Smooth muscle cell (in vitro differentiated cells): ENCODE data around the gene TTLL10. TPM values are rescaled to one million over a fixed set of nuclear protein-coding genes. Genes with fewer than 3 reads are reported as not detected.

ENCODE experiments used
- DNase-seq: peaks from one replicate; lab custom pipeline; 2025; ENCODE audit not compliant: unreplicated experiment; lab: John Stamatoyannopoulos, UW
- H2AFZ ChIP-seq: fragments of 200-600 bp; sonication (generic); 2 replicates; pipeline ENCODE4 v1.6.0; 2016; ENCODE audit warnings: antibody characterized with exemption, low read depth, mild to moderate bottlenecking
- H3F3A ChIP-seq: fragments of 200-600 bp; sonication (generic); 2 replicates; pipeline ENCODE4 v1.6.0; 2017; ENCODE audit warnings: antibody characterized with exemption, low read depth
- H3K27ac ChIP-seq: fragments of 200-600 bp; sonication (generic); 2 replicates; pipeline ENCODE4 v1.5.1; 2016; ENCODE audit warnings: low read depth, mild to moderate bottlenecking
- H3K27me3 ChIP-seq: fragments of 200-600 bp; sonication (generic); 2 replicates; pipeline ENCODE4 v1.6.1; 2016; ENCODE audit warnings: low read depth, mild to moderate bottlenecking
- H3K36me3 ChIP-seq: fragments of 200-600 bp; sonication (generic); 2 replicates; pipeline ENCODE4 v1.5.1; 2016; ENCODE audit warnings: low read depth
- H3K4me1 ChIP-seq: fragments of 200-600 bp; sonication (generic); 2 replicates; pipeline ENCODE4 v1.5.1; 2016; ENCODE audit warnings: low read depth
- H3K4me2 ChIP-seq: fragments of 200-600 bp; sonication (generic); 2 replicates; pipeline ENCODE4 v1.6.0; 2016; ENCODE audit warnings: mild to moderate bottlenecking
- H3K4me3 ChIP-seq: fragments of 200-600 bp; sonication (generic); 2 replicates; pipeline ENCODE4 v1.5.1; 2016; ENCODE audit warnings: mild to moderate bottlenecking
- H3K79me2 ChIP-seq: fragments of 200-600 bp; sonication (generic); 2 replicates; pipeline ENCODE4 v1.6.0; 2016; ENCODE audit warnings: low read depth, mild to moderate bottlenecking
- H3K9ac ChIP-seq: fragments of 200-600 bp; sonication (generic); 2 replicates; pipeline ENCODE4 v1.6.0; 2016; ENCODE audit warnings: low read depth
- H3K9me3 ChIP-seq: fragments of 200-600 bp; sonication (generic); replicated peaks from 2 replicates; pipeline ENCODE4 v1.5.1; 2016; ENCODE audit warnings: low read depth
- H4K20me1 ChIP-seq: fragments of 200-600 bp; sonication (generic); 2 replicates; pipeline ENCODE4 v1.6.0; 2016; ENCODE audit warnings: low read depth
- WGBS: methylation state at CpG from one replicate; pipeline ENCODE4 v1.1.7; 2016; ENCODE audit warnings: low lambda C conversion rate; 5-methylcytosine and 5-hydroxymethylcytosine counted together
- polyA plus RNA-seq: library from polyadenylated mRNA; unstranded; fragments of >200 nt; fragmentation: Nextera tagmentation; extraction: Ambion mirVana; gene quantifications from 2 replicates; pipeline ENCODE4 v1.2.1, GENCODE V29; 2016
- total RNA-seq: library from RNA; depleted of rRNA; stranded (reverse); fragments of >200 nt; gene quantifications from 2 replicates; pipeline ENCODE4 v1.2.3, GENCODE V29; 2014
- TF ChIP-seq, protein P1 (sequence below): fragments of 200-600 bp; sonication (generic); IDR thresholded peaks from 2 replicates; pipeline ENCODE4 v1.5.1; 2017; ENCODE audit warnings: borderline replicate concordance, mild to moderate bottlenecking, antibody characterized with exemption; ENCODE audit not compliant: insufficient read depth, poor library complexity, severe bottlenecking

The TTLL10 gene, protein sequence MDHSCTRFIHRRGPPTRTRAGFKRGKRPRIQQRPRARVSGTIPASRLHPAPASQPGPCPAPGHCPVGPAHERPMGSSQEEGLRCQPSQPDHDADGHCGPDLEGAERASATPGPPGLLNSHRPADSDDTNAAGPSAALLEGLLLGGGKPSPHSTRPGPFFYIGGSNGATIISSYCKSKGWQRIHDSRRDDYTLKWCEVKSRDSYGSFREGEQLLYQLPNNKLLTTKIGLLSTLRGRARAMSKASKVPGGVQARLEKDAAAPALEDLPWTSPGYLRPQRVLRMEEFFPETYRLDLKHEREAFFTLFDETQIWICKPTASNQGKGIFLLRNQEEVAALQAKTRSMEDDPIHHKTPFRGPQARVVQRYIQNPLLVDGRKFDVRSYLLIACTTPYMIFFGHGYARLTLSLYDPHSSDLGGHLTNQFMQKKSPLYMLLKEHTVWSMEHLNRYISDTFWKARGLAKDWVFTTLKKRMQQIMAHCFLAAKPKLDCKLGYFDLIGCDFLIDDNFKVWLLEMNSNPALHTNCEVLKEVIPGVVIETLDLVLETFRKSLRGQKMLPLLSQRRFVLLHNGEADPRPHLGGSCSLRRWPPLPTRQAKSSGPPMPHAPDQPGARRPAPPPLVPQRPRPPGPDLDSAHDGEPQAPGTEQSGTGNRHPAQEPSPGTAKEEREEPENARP
- total RNA-seq, result not detected in 2 replicates
- 0.45 TPM in 1 of 2 replicates, not detected in the other for polyA plus RNA-seq

DNA sequence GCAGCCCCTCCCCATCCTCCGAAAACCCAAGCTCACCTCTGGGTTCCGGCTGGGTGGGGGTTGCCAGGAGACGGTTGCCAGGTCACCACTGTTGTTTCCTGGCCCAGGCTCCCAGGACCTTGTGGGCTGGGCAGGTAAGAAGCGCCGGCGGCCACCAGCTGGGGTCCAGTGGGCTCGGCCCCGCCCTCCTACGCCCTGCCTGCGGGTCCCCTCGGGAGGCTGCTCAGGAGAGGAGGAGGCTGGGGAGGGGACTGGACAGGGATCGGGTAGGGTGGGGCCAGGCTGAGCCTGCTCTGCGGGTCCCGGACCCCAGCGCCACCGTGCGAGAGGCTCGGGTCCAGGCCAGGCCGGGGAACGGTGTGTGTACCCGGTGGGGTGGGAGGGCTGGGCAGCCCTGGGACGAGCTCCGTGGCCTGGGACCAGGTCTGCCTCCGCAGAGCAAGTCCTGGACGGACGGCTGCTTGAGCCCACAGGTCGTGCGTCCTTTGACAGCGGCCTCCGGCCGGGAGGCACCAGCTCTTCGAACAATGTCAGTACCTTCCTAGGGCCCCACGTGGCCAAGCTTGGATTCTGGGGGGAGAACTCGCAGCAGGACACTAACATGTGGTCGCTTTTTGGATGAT is at the start of gene TTLL10:
TTLL10 (plus strand) TSS at position 88 of the 623 bp plus-strand sequence. CDS start 5,336 bp downstream, outside the sequence.
- TF ChIP-seq, protein P1, sequence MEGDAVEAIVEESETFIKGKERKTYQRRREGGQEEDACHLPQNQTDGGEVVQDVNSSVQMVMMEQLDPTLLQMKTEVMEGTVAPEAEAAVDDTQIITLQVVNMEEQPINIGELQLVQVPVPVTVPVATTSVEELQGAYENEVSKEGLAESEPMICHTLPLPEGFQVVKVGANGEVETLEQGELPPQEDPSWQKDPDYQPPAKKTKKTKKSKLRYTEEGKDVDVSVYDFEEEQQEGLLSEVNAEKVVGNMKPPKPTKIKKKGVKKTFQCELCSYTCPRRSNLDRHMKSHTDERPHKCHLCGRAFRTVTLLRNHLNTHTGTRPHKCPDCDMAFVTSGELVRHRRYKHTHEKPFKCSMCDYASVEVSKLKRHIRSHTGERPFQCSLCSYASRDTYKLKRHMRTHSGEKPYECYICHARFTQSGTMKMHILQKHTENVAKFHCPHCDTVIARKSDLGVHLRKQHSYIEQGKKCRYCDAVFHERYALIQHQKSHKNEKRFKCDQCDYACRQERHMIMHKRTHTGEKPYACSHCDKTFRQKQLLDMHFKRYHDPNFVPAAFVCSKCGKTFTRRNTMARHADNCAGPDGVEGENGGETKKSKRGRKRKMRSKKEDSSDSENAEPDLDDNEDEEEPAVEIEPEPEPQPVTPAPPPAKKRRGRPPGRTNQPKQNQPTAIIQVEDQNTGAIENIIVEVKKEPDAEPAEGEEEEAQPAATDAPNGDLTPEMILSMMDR, result no peak
- no peak for DNase-seq

DNA sequence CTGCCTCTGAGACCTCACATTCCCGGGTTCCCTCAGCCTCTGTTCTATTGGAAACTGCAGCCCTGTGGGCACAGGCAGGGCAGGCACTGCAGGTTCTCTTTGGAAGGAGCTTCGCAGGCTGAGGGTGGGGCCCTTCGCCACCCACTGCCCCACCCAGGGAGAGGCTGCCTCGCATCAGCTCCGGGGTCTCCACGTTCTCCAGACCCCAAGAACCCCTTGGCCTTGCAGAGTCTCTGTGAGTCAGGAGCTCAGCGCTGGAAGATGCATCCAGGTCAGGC is 49.2 kb upstream of the TTLL10 start:
- TF ChIP-seq, protein P1, result no peak
- no peaks in the 10 kb centered on the region for H3K79me2 ChIP-seq
- no peaks in the 10 kb centered on the region for H3K36me3 ChIP-seq
- H2AFZ ChIP-seq, result no peak overlapping the region
- no peak overlapping the region for H3K4me2 ChIP-seq
- no peaks in the 10 kb centered on the region for H3F3A ChIP-seq
- H3K9ac ChIP-seq, result no peak overlapping the region
- DNase-seq, result no peak
- WGBS, result 94% methylated on average over 7 of the region's 7 CpGs
- H3K4me1 ChIP-seq, result no peaks in the 10 kb centered on the region
- no peaks in the 10 kb centered on the region for H3K9me3 ChIP-seq
- no peak overlapping the region for H3K4me3 ChIP-seq
- H3K27me3 ChIP-seq, result no peaks in the 10 kb centered on the region
- H3K27ac ChIP-seq, result no peak overlapping the region
- no peaks in the 10 kb centered on the region for H4K20me1 ChIP-seq

More for the DNA sequence above, at the start of gene TTLL10:
- Histone ChIP-seq H3K9ac (no peak within 1 kb of the TSS), H3K27ac (no peak within 1 kb of the TSS), H3K4me1 (peaks cover 3% of the 10 kb centered on the region), H3K27me3 (no peaks in the 10 kb centered on the region), H2AFZ (no peak within 1 kb of the TSS), H3K36me3 (no peaks in the 10 kb centered on the region), H3K79me2 (no peaks in the 10 kb centered on the region), H3K9me3 (no peaks in the 10 kb centered on the region), H4K20me1 (no peaks in the 10 kb centered on the region), H3K4me2 (no peak within 1 kb of the TSS), H3K4me3 (no peak within 1 kb of the TSS), H3F3A (no peaks in the 10 kb centered on the region)
- 77% methylated on average over 33 of the region's 35 CpGs for WGBS

DNA sequence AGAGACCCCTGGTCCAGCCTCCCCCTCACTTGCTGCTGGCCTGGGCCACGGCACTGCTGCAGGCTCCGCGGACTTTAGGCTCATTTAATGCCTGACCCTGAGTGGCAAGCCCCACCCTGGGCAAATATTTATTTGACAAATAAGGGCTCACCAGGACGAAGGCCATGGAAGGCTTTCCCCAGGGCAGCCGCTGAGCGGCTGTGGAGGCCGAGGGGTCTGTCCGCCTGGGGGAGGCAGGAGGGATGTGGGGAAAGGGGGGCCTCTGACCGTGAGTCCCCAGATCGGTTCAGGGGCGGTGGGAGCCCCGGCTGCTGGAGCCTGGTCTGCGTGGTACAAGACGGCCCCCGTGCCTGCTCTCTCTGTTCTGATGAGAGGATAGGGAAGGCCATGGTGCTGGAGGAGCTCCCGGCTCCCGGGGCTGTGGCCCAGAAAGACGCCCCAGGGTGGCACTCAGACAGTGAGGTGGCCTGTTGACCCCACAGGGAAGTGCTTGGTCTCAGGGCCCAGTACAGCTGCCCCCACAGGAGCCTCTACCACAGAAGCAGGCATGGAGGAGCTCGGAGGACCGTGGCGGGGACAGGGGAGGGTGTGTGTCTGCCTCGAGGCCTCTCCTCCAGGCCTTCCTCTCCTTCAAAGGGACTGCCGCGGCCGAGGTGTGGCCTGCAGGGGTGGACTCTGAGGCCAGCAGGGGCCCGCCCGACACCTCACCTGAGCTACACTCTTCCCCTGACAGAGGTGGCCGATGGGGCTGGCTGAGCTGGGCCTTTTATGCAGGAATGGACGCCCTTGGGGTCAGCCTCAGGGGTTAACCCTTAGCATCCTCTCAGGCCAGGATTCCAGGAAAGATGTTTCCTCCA is 48.7 kb upstream of the TTLL10 start:
- Histone ChIP-seq H3K27ac (no peak overlapping the region), H3K36me3 (no peaks in the 10 kb centered on the region), H3K4me2 (no peak overlapping the region), H3K9me3 (no peaks in the 10 kb centered on the region), H3K27me3 (no peaks in the 10 kb centered on the region), H3K9ac (no peak overlapping the region), H4K20me1 (no peaks in the 10 kb centered on the region), H3K4me3 (no peak overlapping the region), H3K4me1 (no peaks in the 10 kb centered on the region), H2AFZ (no peak overlapping the region), H3K79me2 (no peaks in the 10 kb centered on the region), H3F3A (no peaks in the 10 kb centered on the region)
- 89% methylated on average over 20 of the region's 29 CpGs for WGBS
- no peak for DNase-seq
- TF ChIP-seq, protein P1, result no peak
